B cell (primary cell): ENCODE measurements around the gene PPP2R2B.

Experiments
- EZH2 ChIP-seq: IDR thresholded peaks from 2 replicates; pipeline ENCODE4 v1.6.1; 2012; ENCODE audit warnings: borderline replicate concordance, low read depth, mild to moderate bottlenecking, moderate library complexity, low read length; ENCODE audit not compliant: insufficient read depth, poor library complexity, severe bottlenecking
- TF ChIP-seq, protein P1 (sequence below): fragments of 200-600 bp; IDR thresholded peaks from one replicate; pipeline ENCODE4 v1.8.0; 2022; ENCODE audit warnings: antibody characterized with exemption, mild to moderate bottlenecking

DNA sequence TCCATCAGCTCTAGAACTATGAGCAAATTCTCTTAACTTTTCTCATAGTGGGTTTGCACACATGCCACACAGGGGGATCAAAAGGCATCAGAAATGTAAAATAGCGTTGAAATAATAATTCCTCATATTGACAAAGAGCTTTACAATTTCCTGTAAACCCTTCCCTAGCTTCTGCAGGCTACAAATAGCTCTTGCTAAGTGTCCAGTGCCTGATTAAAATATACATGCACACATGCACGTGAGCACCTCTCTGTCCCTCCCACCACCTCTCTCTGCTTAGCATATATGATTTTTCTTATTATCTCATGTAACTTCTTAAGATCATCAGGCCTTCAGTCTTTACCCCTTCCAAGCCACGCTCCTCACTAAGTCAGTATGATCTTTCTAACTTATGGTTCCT lies 13.7 kb upstream of the PPP2R2B start:
- no peak for TF ChIP-seq EZH2
- TF ChIP-seq, protein P1, sequence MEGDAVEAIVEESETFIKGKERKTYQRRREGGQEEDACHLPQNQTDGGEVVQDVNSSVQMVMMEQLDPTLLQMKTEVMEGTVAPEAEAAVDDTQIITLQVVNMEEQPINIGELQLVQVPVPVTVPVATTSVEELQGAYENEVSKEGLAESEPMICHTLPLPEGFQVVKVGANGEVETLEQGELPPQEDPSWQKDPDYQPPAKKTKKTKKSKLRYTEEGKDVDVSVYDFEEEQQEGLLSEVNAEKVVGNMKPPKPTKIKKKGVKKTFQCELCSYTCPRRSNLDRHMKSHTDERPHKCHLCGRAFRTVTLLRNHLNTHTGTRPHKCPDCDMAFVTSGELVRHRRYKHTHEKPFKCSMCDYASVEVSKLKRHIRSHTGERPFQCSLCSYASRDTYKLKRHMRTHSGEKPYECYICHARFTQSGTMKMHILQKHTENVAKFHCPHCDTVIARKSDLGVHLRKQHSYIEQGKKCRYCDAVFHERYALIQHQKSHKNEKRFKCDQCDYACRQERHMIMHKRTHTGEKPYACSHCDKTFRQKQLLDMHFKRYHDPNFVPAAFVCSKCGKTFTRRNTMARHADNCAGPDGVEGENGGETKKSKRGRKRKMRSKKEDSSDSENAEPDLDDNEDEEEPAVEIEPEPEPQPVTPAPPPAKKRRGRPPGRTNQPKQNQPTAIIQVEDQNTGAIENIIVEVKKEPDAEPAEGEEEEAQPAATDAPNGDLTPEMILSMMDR = no peak
